PFSK-1 (cell line): ENCODE measurements around the gene RPGR.

Experiments used
- FOXP2 ChIP-seq: optimal IDR thresholded peaks from 2 replicates; pipeline ENCODE3; 2011; ENCODE audit warnings: borderline replicate concordance, control low read depth, inconsistent platforms; ENCODE audit not compliant: insufficient read depth; ENCODE audit errors: extremely low read length, extremely low read depth
- POLR2AphosphoS5 ChIP-seq: IDR thresholded peaks from 2 replicates; pipeline ENCODE4 v1.6.1; 2012; ENCODE audit warnings: low read depth, mild to moderate bottlenecking, control low read depth, low read length, moderate library complexity
- SIN3A ChIP-seq: IDR thresholded peaks from 2 replicates; pipeline ENCODE4 v1.6.1; 2012; ENCODE audit warnings: mild to moderate bottlenecking, low read length, moderate library complexity, borderline replicate concordance; ENCODE audit not compliant: insufficient read depth
- TAF1 ChIP-seq: IDR thresholded peaks from 2 replicates; pipeline ENCODE4 v1.6.1; 2012; ENCODE audit warnings: low read length, control low read depth, borderline replicate concordance; ENCODE audit not compliant: insufficient read depth
- TF ChIP-seq, protein P1 (sequence below), 2 experiments: IDR thresholded peaks; 2 replicates each; pipeline versions ENCODE4 v1.6.1 to v1.8.0; 2011 to 2012; ENCODE audit warnings: low read depth in 2 of 2, low read length in 2 of 2, control low read depth in 1 of 2, inconsistent platforms in 1 of 2, mild to moderate bottlenecking in 1 of 2, moderate library complexity in 1 of 2; ENCODE audit not compliant: insufficient read depth in 1 of 2

The RPGR gene

DNA sequence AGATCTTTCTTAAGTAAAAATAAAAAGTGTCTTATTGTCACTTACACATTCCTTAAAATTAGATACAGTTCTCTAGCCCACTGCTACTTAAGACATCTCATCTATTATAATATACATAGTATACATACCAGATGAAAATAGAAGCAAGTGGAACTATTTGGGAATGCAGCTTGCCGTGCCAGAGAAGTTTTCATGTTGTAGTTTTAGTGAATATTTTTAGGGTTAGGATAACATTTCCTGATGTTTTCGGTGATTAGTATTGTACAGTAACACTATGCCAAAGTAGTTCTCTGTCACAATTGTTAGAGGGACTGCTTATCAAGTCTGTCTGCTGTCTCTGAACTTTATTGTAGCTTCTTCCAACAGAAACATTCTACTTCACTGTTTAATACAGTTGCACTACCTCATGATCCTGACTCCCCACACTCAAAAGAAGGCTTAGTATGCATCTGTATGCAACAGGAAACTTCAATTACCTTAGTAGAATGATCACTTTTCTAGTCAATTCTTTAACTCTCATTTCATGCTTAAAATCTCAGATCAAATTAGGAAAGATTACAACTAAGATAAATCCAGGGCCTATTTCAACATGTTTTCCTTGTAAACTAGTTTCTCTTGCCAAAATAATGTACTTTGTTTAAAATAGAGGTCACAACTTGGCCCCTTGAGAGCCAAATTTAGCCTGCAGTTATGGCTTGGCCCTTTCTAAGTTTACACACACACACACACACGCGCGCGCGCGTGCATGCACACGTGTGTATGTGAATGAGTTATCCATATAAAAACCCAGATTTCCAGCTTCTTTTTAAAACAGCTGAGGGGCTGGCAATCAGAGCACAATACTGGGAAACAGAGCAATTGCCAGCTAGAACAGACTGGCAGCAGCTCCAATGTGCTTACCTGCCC, 64.3 kb downstream of the RPGR start:
- no peak for TF ChIP-seq FOXP2

DNA sequence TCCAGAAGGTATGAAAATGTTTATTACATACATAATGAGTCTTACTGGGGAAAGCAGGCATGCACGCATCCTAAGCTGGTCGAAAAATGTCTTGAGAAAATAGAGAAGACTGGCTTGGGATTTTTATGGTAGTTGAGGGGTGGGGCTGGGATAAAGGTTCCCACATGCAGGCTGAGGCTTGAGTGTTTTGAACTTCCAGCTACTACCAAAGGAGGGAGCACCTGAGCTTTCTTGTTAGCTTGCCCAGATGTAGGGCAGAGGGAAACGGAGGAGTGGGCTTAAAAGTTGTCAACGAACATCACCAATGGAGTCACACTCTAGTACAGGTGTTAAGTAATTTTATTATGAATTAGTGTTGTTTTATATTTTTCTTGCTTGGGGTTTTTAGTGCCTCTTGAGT, 67.1 kb downstream of the RPGR start:
- TF ChIP-seq, protein P1, sequence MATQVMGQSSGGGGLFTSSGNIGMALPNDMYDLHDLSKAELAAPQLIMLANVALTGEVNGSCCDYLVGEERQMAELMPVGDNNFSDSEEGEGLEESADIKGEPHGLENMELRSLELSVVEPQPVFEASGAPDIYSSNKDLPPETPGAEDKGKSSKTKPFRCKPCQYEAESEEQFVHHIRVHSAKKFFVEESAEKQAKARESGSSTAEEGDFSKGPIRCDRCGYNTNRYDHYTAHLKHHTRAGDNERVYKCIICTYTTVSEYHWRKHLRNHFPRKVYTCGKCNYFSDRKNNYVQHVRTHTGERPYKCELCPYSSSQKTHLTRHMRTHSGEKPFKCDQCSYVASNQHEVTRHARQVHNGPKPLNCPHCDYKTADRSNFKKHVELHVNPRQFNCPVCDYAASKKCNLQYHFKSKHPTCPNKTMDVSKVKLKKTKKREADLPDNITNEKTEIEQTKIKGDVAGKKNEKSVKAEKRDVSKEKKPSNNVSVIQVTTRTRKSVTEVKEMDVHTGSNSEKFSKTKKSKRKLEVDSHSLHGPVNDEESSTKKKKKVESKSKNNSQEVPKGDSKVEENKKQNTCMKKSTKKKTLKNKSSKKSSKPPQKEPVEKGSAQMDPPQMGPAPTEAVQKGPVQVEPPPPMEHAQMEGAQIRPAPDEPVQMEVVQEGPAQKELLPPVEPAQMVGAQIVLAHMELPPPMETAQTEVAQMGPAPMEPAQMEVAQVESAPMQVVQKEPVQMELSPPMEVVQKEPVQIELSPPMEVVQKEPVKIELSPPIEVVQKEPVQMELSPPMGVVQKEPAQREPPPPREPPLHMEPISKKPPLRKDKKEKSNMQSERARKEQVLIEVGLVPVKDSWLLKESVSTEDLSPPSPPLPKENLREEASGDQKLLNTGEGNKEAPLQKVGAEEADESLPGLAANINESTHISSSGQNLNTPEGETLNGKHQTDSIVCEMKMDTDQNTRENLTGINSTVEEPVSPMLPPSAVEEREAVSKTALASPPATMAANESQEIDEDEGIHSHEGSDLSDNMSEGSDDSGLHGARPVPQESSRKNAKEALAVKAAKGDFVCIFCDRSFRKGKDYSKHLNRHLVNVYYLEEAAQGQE (IDR thresholded peaks at IDR 0.05; ENCODE audit: insufficient read depth in 1 of 2, low read depth in 2 of 2, low read length in 2 of 2): no peak
- TF ChIP-seq POLR2AphosphoS5 (no peak), TAF1 (no peak), SIN3A (no peak), FOXP2 (no peak)

DNA sequence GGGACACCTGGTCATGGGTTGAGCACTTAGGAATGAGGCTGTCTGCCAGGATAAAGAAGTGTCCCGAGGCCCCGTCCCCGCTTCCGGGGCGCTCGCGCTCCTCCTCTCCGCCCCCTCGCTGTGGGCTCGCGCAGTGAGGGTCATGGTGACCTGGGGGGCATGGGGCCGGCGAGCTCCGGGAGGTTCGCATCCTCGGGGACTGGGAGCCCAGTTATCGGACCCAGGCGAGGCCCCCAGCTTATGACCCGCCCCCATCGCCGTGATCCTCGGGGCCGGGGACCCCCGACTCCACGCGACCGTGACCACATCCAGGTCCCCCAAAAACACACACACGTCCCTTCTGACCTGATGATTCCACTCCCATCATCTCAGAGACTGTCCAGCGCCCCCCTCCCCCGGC, 71.3 kb downstream of the RPGR start:
- TF ChIP-seq TAF1 (no peak), POLR2AphosphoS5 (no peak), SIN3A (no peak)
- TF ChIP-seq, protein P1 (IDR thresholded peaks at IDR 0.05; ENCODE audit: insufficient read depth in 1 of 2, low read depth in 2 of 2, low read length in 2 of 2): no peak

DNA sequence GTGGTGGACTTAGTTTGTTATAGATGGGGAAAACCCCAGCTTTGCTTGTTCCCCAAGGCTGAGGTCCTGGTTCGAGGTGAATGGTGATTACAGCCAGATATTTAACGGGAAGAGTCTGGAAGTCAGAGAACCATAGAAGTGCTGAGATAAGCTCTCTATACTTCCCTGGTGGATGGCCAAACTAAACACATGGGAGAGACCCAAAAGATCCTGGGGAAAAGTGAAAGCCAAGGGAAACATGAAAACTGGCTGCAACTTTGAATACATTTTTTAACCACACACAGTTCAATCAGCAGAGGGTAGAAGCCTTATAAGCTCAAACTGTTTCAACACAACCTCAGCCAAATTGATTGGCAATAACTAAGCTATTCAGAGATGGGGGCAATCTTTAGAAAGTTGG, 77.3 kb downstream of the RPGR start:
- TF ChIP-seq, protein P1 (IDR thresholded peaks at IDR 0.05; ENCODE audit: insufficient read depth in 1 of 2, low read depth in 2 of 2, low read length in 2 of 2): no peak
- TF ChIP-seq POLR2AphosphoS5: no peak
- no peak for TF ChIP-seq SIN3A
- no peak for TF ChIP-seq FOXP2
- TF ChIP-seq TAF1: no peak

DNA sequence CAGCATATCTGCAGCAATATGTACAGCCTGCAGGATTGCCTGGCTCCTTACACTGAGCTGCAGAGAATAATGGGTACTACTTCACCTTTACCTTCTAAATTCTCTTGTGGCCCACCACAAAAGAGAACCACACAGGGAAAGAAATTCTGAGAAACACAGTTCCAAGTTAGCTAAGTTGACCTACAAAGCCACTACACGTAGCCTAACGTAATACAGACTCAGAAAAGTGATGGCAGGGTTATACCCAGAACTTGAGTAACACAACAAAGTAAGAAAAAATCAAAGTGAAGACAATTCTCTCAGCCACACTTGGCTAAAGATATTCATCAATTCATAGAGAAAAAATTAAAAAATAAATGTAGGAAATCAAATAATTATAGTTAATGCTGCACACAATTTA, 80.3 kb downstream of the RPGR start:
- TF ChIP-seq POLR2AphosphoS5: no peak
- no peak for TF ChIP-seq FOXP2
- no peak for TF ChIP-seq TAF1
- TF ChIP-seq, protein P1 (IDR thresholded peaks at IDR 0.05; ENCODE audit: insufficient read depth in 1 of 2, low read depth in 2 of 2, low read length in 2 of 2): no peak
- no peak for TF ChIP-seq SIN3A
